Hepatocyte (in vitro differentiated cells): ENCODE measurements around the gene ROR2.

ENCODE experiments used
- EZH2phosphoT487 ChIP-seq: fragments of 200-600 bp; sonication (generic); IDR thresholded peaks from one replicate; pipeline ENCODE4 v1.6.1; 2018; ENCODE audit warnings: antibody characterized with exemption, mild to moderate bottlenecking, low read depth, moderate library complexity; ENCODE audit not compliant: unreplicated experiment, severe bottlenecking
- TF ChIP-seq, protein P1 (sequence below): fragments of 200-600 bp; sonication (generic); IDR thresholded peaks from 2 replicates; pipeline ENCODE4 v1.5.1; 2016; ENCODE audit warnings: antibody characterized with exemption, mild to moderate bottlenecking; ENCODE audit not compliant: poor library complexity

DNA sequence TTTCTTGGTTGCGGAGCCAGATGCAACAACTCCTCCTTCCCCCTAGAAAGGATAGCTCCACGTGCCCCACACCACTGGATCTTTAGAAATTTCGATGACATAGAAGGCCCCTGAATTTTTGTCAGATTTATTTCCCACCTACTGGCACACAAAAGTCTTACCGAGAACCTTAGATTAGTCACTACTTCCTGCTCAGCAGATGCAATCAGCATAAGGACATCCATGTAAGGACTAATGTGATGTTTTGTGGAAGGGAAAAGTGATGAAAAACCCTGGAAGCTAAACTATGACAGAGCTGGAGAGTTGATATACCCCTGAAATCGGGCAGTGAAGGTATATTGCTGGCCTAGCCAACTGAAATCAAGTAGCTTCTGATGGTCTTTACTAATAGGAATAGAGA lies 400.9 kb downstream of the ROR2 start:
- TF ChIP-seq, protein P1, sequence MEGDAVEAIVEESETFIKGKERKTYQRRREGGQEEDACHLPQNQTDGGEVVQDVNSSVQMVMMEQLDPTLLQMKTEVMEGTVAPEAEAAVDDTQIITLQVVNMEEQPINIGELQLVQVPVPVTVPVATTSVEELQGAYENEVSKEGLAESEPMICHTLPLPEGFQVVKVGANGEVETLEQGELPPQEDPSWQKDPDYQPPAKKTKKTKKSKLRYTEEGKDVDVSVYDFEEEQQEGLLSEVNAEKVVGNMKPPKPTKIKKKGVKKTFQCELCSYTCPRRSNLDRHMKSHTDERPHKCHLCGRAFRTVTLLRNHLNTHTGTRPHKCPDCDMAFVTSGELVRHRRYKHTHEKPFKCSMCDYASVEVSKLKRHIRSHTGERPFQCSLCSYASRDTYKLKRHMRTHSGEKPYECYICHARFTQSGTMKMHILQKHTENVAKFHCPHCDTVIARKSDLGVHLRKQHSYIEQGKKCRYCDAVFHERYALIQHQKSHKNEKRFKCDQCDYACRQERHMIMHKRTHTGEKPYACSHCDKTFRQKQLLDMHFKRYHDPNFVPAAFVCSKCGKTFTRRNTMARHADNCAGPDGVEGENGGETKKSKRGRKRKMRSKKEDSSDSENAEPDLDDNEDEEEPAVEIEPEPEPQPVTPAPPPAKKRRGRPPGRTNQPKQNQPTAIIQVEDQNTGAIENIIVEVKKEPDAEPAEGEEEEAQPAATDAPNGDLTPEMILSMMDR, result no peak
- TF ChIP-seq EZH2phosphoT487, result no peak
